Mesenchymal stem cell (in vitro differentiated cells and primary cell): ENCODE results near the gene CYP4B1.
"Not testable (repeated sequence)": the region's sequence is repeated elsewhere in the genome, so short reads cannot be mapped to it uniquely, and the experiment has no call there.

Experiments used
- DNase-seq: peaks from one replicate; pipeline ENCODE4 v3.0.0-alpha.2; 2013
- H2AFZ ChIP-seq: one replicate; pipeline ENCODE4 v1.6.1; 2013; ENCODE audit warnings: low read depth, mild to moderate bottlenecking, control low read depth, inconsistent platforms, low read length, moderate library complexity
- H2AK5ac ChIP-seq: 2 replicates; pipeline ENCODE4 v1.6.1; 2013; ENCODE audit warnings: low read length, moderate library complexity, mild to moderate bottlenecking, inconsistent platforms; ENCODE audit not compliant: severe bottlenecking
- H2BK120ac ChIP-seq: one replicate; pipeline ENCODE4 v1.6.1; 2013; ENCODE audit warnings: low read depth, mild to moderate bottlenecking, inconsistent platforms, low read length, moderate library complexity
- H2BK12ac ChIP-seq, 2 experiments: one replicate each; pipeline ENCODE4 v1.6.1; 2013; ENCODE audit warnings: inconsistent platforms in 2 of 2, low read length in 2 of 2, mild to moderate bottlenecking in 2 of 2, moderate library complexity in 2 of 2, control low read depth in 1 of 2
- H2BK15ac ChIP-seq: one replicate; pipeline ENCODE4 v1.6.1; 2013; ENCODE audit warnings: mild to moderate bottlenecking, low read depth, inconsistent platforms; ENCODE audit not compliant: poor library complexity, severe bottlenecking
- H2BK5ac ChIP-seq: 2 replicates; pipeline ENCODE4 v1.6.1; 2013; ENCODE audit warnings: low read depth, mild to moderate bottlenecking, low read length, control low read depth, inconsistent platforms; ENCODE audit not compliant: poor library complexity, severe bottlenecking
- H3K14ac ChIP-seq, 2 experiments: one replicate each; pipeline ENCODE4 v1.6.1; 2013; ENCODE audit warnings: inconsistent platforms in 2 of 2, low read length in 2 of 2, control low read depth in 1 of 2, mild to moderate bottlenecking in 1 of 2, moderate library complexity in 1 of 2
- H3K18ac ChIP-seq, 2 experiments: one replicate each; pipeline ENCODE4 v1.6.1; 2013; ENCODE audit warnings: inconsistent platforms in 2 of 2, low read length in 2 of 2, control low read depth in 1 of 2, low read depth in 1 of 2, mild to moderate bottlenecking in 1 of 2
- H3K23ac ChIP-seq, 2 experiments: one replicate each; pipeline ENCODE4 v1.6.1; 2013; ENCODE audit warnings: inconsistent platforms in 2 of 2, low read length in 2 of 2, mild to moderate bottlenecking in 2 of 2, moderate library complexity in 2 of 2, control low read depth in 1 of 2
- H3K27ac ChIP-seq: 2 replicates; pipeline ENCODE4 v1.5.1; 2013; ENCODE audit warnings: mild to moderate bottlenecking, moderate library complexity, low read length, control low read depth, inconsistent platforms; ENCODE audit not compliant: poor library complexity, severe bottlenecking
- H3K27me3 ChIP-seq, 2 experiments: 2 replicates each; pipeline versions ENCODE4 v1.6.1 to v1.7.0; 2013; ENCODE audit warnings: low read length in 2 of 2, mild to moderate bottlenecking in 2 of 2, moderate library complexity in 2 of 2, control low read depth in 1 of 2, inconsistent platforms in 1 of 2; ENCODE audit not compliant: control insufficient read depth in 1 of 2, insufficient read depth in 1 of 2
- H3K36me3 ChIP-seq, 2 experiments: 2 replicates each; pipeline versions ENCODE4 v1.6.1 to v1.7.0; 2013; ENCODE audit warnings: low read length in 2 of 2, control low read depth in 1 of 2, inconsistent platforms in 1 of 2, low read depth in 1 of 2, mild to moderate bottlenecking in 1 of 2; ENCODE audit not compliant: insufficient read depth in 2 of 2, control insufficient read depth in 1 of 2
- H3K4ac ChIP-seq, 2 experiments: one replicate each; pipeline ENCODE4 v1.6.1; 2013; ENCODE audit warnings: inconsistent platforms in 2 of 2, low read length in 2 of 2, mild to moderate bottlenecking in 2 of 2, moderate library complexity in 2 of 2, control low read depth in 1 of 2, low read depth in 1 of 2
- H3K4me1 ChIP-seq: 2 replicates; pipeline ENCODE4 v1.6.1; 2013; ENCODE audit warnings: low read depth, low read length, control low read depth; ENCODE audit not compliant: control insufficient read depth, insufficient read depth
- H3K4me2 ChIP-seq: 2 replicates; pipeline ENCODE4 v1.6.1; 2013; ENCODE audit warnings: low read length, mild to moderate bottlenecking, inconsistent platforms; ENCODE audit not compliant: poor library complexity, severe bottlenecking
- H3K4me3 ChIP-seq, 2 experiments: 2 replicates each; pipeline versions ENCODE4 v1.5.1 to v1.7.0; 2013; ENCODE audit warnings: low read length in 2 of 2, mild to moderate bottlenecking in 2 of 2, control low read depth in 1 of 2, low read depth in 1 of 2; ENCODE audit not compliant: insufficient read depth in 1 of 2
- H3K79me1 ChIP-seq: replicated peaks from 2 replicates; pipeline ENCODE4 v1.6.1; 2013; ENCODE audit warnings: mild to moderate bottlenecking, control low read depth, low read length, inconsistent platforms; ENCODE audit not compliant: poor library complexity, severe bottlenecking
- H3K9ac ChIP-seq: 2 replicates; pipeline ENCODE4 v1.7.0; 2013; ENCODE audit warnings: mild to moderate bottlenecking, low read length, moderate library complexity
- H3K9me3 ChIP-seq: 2 replicates; pipeline ENCODE4 v1.7.0; 2013; ENCODE audit warnings: mild to moderate bottlenecking, low read length; ENCODE audit not compliant: control insufficient read depth
- H4K8ac ChIP-seq: one replicate; pipeline ENCODE4 v1.6.1; 2013; ENCODE audit warnings: inconsistent platforms, mild to moderate bottlenecking, low read length, moderate library complexity
- H4K91ac ChIP-seq: one replicate; pipeline ENCODE4 v1.6.1; 2013; ENCODE audit warnings: mild to moderate bottlenecking, low read length, inconsistent platforms
- WGBS: methylation state at CpG from one replicate; pipeline ENCODE4 v1.1.7; 2013; ENCODE audit warnings: mixed read lengths; 5-methylcytosine and 5-hydroxymethylcytosine counted together

The CYP4B1 gene

DNA sequence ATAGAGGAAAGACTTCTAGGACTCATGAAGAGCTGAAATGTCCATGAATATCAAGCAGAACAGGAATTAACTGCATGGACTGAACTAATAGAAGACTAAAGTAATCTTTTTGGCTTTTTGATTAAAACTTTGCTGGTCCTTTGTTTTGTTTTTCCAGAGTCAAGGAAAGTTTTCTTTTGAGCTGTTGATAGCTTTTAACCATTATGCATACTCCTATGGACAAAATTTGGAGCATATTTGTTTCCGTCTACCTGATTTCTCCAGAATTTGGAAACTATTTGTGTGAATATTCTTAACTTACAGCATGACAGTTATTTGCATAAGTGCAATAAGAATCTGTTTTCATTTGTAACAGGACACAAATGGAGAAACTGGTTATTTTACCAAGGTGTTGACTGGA lies 24.5 kb upstream of the CYP4B1 start:
- H3K9ac ChIP-seq = no peak overlapping the region
- H2BK5ac ChIP-seq = no peak overlapping the region
- peaks cover 20% of the 10 kb centered on the region for H3K9me3 ChIP-seq
- no peaks in the 10 kb centered on the region for H3K36me3 ChIP-seq
- H3K27ac ChIP-seq = no peak overlapping the region
- H3K27me3 ChIP-seq = no peaks in the 10 kb centered on the region
- H2BK12ac ChIP-seq = no peak overlapping the region
- no peak overlapping the region for H3K4ac ChIP-seq
- no peak overlapping the region for H4K91ac ChIP-seq
- DNase-seq = no peak
- no peak overlapping the region for H3K18ac ChIP-seq
- H2AFZ ChIP-seq = no peak overlapping the region
- H3K4me2 ChIP-seq = no peak overlapping the region
- no peak overlapping the region for H3K23ac ChIP-seq
- H3K4me1 ChIP-seq = no peaks in the 10 kb centered on the region
- no peak overlapping the region for H2AK5ac ChIP-seq
- no peak overlapping the region for H3K14ac ChIP-seq
- H4K8ac ChIP-seq = no peak overlapping the region
- H2BK120ac ChIP-seq = no peak overlapping the region
- no peak overlapping the region for H2BK15ac ChIP-seq
- no peak overlapping the region for H3K4me3 ChIP-seq
- WGBS = no CpG with 5 or more reads among the region's 1 CpG
- H3K79me1 ChIP-seq = no peaks in the 10 kb centered on the region

DNA sequence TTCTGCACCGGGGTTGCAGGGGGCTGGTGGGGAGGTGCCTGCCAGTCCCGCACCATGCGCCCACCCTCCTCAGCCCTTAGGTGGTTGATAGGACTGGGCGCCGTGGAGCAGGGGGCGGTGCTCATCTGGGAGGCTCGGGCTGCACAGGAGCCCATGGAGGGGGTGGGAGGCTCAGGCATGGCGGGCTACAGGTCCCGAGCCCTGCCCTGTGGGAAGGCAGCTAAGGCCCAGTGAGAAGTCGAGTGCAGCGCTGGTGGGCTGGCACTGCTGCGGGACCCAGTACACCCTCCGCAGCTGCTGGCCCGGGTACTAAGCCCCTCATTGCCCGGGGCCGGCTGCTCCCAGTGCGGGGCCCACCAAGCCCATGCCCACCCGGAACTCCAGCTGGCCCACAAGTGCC lies 20.4 kb upstream of the CYP4B1 start:
- WGBS = 80% methylated on average over 17 of the region's 18 CpGs
- H2BK12ac ChIP-seq, DNase-seq, H3K9ac ChIP-seq, H3K4me1 ChIP-seq, H2BK120ac ChIP-seq, H3K79me1 ChIP-seq, H3K27ac ChIP-seq, H3K18ac ChIP-seq, H3K4me2 ChIP-seq, H3K4me3 ChIP-seq, H3K27me3 ChIP-seq, H3K4ac ChIP-seq, H3K36me3 ChIP-seq, H3K23ac ChIP-seq, H3K14ac ChIP-seq, H2BK15ac ChIP-seq, H3K9me3 ChIP-seq, H4K91ac ChIP-seq, H2AK5ac ChIP-seq, H2AFZ ChIP-seq, H2BK5ac ChIP-seq, H4K8ac ChIP-seq: not testable (repeated sequence)

DNA sequence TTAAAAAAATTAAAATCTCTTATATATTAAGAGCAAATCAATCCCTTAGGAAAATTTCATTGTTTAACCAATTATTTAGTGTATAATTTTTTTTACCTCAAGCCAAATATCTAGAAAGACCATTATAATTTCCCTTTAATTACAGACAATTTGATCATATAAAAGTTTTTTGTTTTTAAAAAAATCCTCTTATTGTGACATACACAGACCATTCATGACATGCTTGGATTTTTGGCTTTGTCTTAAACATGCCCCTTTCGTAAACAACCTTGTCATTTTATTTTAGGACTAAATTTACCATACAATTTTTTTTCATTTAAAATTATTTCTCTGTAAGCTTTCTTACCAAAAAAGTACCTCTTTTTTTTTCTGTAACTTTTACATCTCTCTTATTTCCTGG lies 14.2 kb upstream of the CYP4B1 start:
- no peak overlapping the region for H2AFZ ChIP-seq

DNA sequence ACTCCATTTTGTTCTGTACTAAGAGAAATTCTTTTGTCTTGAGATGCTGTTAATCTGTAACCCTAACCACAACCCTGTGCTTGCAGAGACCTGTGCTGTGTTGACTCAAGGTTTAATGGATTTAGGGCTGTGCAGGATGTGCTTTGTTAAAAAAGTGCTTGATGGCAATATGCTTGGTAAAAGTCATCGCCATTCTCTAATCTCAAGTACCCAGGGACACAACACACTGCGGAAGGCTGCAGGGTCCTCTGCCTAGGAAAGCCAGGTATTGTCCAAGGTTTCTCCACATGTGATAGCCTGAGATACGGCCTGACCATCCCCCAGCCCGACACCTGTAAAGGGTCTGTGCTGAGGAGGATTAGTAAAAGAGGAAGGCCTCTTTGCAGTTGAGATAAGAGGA lies 10.2 kb upstream of the CYP4B1 start:
- WGBS = 77% methylated on average over 3 of the region's 4 CpGs
- not testable (repeated sequence) for DNase-seq

More for the DNA sequence above, 14.2 kb upstream of the CYP4B1 start:
- no peak for DNase-seq
- Histone ChIP-seq H3K4me2 (no peak overlapping the region), H3K36me3 (no peaks in the 10 kb centered on the region), H2BK12ac (no peak overlapping the region), H3K9me3 (peaks cover 9% of the 10 kb centered on the region), H2BK15ac (no peak overlapping the region), H3K4me1 (no peaks in the 10 kb centered on the region), H4K8ac (no peak overlapping the region), H2AK5ac (no peak overlapping the region), H3K4me3 (no peak overlapping the region), H3K27ac (no peak overlapping the region), H3K27me3 (no peaks in the 10 kb centered on the region), H4K91ac (no peak overlapping the region), H2BK5ac (no peak overlapping the region), H2BK120ac (no peak overlapping the region), H3K79me1 (no peaks in the 10 kb centered on the region), H3K4ac (no peak overlapping the region), H3K23ac (no peak overlapping the region), H3K9ac (no peak overlapping the region), H3K18ac (no peak overlapping the region), H3K14ac (no peak overlapping the region)
- WGBS = 68% methylated on average over 1 of the region's 1 CpG

More for the DNA sequence above, 10.2 kb upstream of the CYP4B1 start:
- not testable (repeated sequence) for H3K14ac ChIP-seq, H2BK5ac ChIP-seq, H3K4me3 ChIP-seq, H3K23ac ChIP-seq, H3K9me3 ChIP-seq, H3K9ac ChIP-seq, H2BK120ac ChIP-seq, H2BK15ac ChIP-seq, H2AFZ ChIP-seq, H3K4me1 ChIP-seq, H3K79me1 ChIP-seq, H3K36me3 ChIP-seq, H3K18ac ChIP-seq, H4K8ac ChIP-seq, H3K4ac ChIP-seq, H3K27me3 ChIP-seq, H3K4me2 ChIP-seq, H2BK12ac ChIP-seq, H2AK5ac ChIP-seq, H4K91ac ChIP-seq, H3K27ac ChIP-seq
